Endothelial cell of umbilical vein (primary cell): ENCODE measurements around the gene RAPGEF3.

Experiments used
- MYC ChIP-seq: IDR thresholded peaks from one replicate; pipeline ENCODE4 v1.6.1; 2011; ENCODE audit warnings: mild to moderate bottlenecking, low read depth, low read length
- POLR2A ChIP-seq: IDR thresholded peaks from 2 replicates; pipeline ENCODE4 v1.6.1; 2012; ENCODE audit warnings: low read depth, mild to moderate bottlenecking, control low read depth, low read length

GRCh38 chr12:47717046-47717442, 41.6 kb downstream of the RAPGEF3 start:
- TF ChIP-seq MYC (no peak), POLR2A (no peak)
